HepG2 (cell line): ENCODE results near the gene GMPPB. TPM values are rescaled to one million over a fixed set of nuclear protein-coding genes. Genes with fewer than 3 reads are reported as not detected.

Experiments used
- AGO2 ChIP-seq: fragments of 200-400 bp; formaldehyde crosslinking; optimal IDR thresholded peaks from 2 replicates; pipeline ENCODE3; 2017; ENCODE audit warnings: mild to moderate bottlenecking, low read depth, low read length, moderate library complexity
- DPF2 ChIP-seq: sonication (generic); formaldehyde crosslinking; IDR thresholded peaks from 2 replicates; pipeline ENCODE4 v1.4.0; 2020; ENCODE audit warnings: mild to moderate bottlenecking, low read depth, missing genetic modification reagents, borderline replicate concordance
- FOXP1 ChIP-seq, 2 experiments: fragments of 450-650 bp in 1 of 2; IDR thresholded peaks; 2 replicates each; pipeline ENCODE4 v1.6.1; 2017 to 2018; ENCODE audit warnings: antibody characterized with exemption in 1 of 2
- KDM2A ChIP-seq: sonication (generic); formaldehyde crosslinking; IDR thresholded peaks from 2 replicates; pipeline ENCODE4 v1.4.0; 2020; ENCODE audit warnings: low read depth, missing genetic modification reagents, borderline replicate concordance
- MAZ ChIP-seq, 2 experiments: sonication (generic) in 1 of 2; formaldehyde crosslinking in 1 of 2; IDR thresholded peaks; 2 replicates each; pipeline versions ENCODE4 v1.5.0 to v1.6.1; 2012 to 2020; ENCODE audit warnings: low read depth in 2 of 2, mild to moderate bottlenecking in 2 of 2, borderline replicate concordance in 1 of 2, improper control_type of control experiment in 1 of 2, low read length in 1 of 2, missing genetic modification reagents in 1 of 2, moderate library complexity in 1 of 2
- MED8 ChIP-seq: sonication (generic); formaldehyde crosslinking; IDR thresholded peaks from 2 replicates; pipeline ENCODE4 v1.8.1; 2023; ENCODE audit warnings: mild to moderate bottlenecking, missing genetic modification reagents; ENCODE audit not compliant: insufficient replicate concordance
- NCOA1 ChIP-seq: sonication (generic); formaldehyde crosslinking; IDR thresholded peaks from 2 replicates; pipeline ENCODE4 v1.9.0; 2021; ENCODE audit warnings: missing genetic modification reagents
- NR0B2 ChIP-seq: sonication (generic); formaldehyde crosslinking; IDR thresholded peaks from 2 replicates; pipeline ENCODE4 v1.4.0; 2020; ENCODE audit warnings: mild to moderate bottlenecking, missing genetic modification reagents
- TCF7 ChIP-seq: sonication (generic); IDR thresholded peaks from 2 replicates; pipeline ENCODE4 v1.6.1; 2016; ENCODE audit warnings: antibody characterized with exemption, low read depth
- ZFP37 ChIP-seq: sonication (generic); formaldehyde crosslinking; IDR thresholded peaks from 2 replicates; pipeline ENCODE4 v1.4.0; 2020; ENCODE audit warnings: missing genetic modification reagents, borderline replicate concordance
- ZNF792 ChIP-seq: IDR thresholded peaks from 2 replicates; pipeline ENCODE4 v1.6.1; 2016
- ZNF878 ChIP-seq: sonication (generic); formaldehyde crosslinking; IDR thresholded peaks from 2 replicates; pipeline ENCODE4 v1.8.1; 2023; ENCODE audit warnings: mild to moderate bottlenecking, missing genetic modification reagents, moderate library complexity
- polyA plus RNA-seq, 8 experiments: library from polyadenylated mRNA; depleted of rRNA in 3 of 8; stranded (reverse) in 7 of 8; unstranded in 1 of 8; fragments of >200 nt; fragmentation: Illumina TruSeq in 4 of 8; extraction: Trizol in 4 of 8; gene quantifications; 2 replicates each; pipeline versions ENCODE4 v1.2.1 to v1.2.3, GENCODE V29; 2011 to 2016; ENCODE audit warnings: low read depth in 4 of 8, missing spikeins in 1 of 8, mixed read lengths in 1 of 8; ENCODE audit not compliant: insufficient read depth in 1 of 8
- total RNA-seq, 5 experiments: library from RNA; depleted of rRNA; stranded (reverse); fragments of >200 nt; fragmentation: Illumina TruSeq; extraction: Trizol; gene quantifications; 2 replicates each; pipeline ENCODE4 v1.2.3, GENCODE V29; 2016; ENCODE audit warnings: low read depth in 1 of 5
- TF ChIP-seq, protein P1 (sequence below): sonication (generic); formaldehyde crosslinking; IDR thresholded peaks from 2 replicates; pipeline ENCODE4 v1.8.1; 2023; ENCODE audit warnings: mild to moderate bottlenecking, missing genetic modification reagents
- TF ChIP-seq, protein P2 (sequence below): sonication (generic); formaldehyde crosslinking; IDR thresholded peaks from 2 replicates; pipeline ENCODE4 v1.4.0; 2020; ENCODE audit warnings: missing genetic modification reagents
- TF ChIP-seq, protein P3 (sequence below): sonication (generic); formaldehyde crosslinking; IDR thresholded peaks from 2 replicates; pipeline ENCODE4 v1.4.0; 2020; ENCODE audit warnings: mild to moderate bottlenecking, missing genetic modification reagents
- TF ChIP-seq, protein P4 (sequence below): sonication (generic); formaldehyde crosslinking; IDR thresholded peaks from 2 replicates; pipeline ENCODE4 v1.5.0; 2020; ENCODE audit warnings: mild to moderate bottlenecking, missing genetic modification reagents
- TF ChIP-seq, protein P5 (sequence below): sonication (generic); IDR thresholded peaks from 2 replicates; pipeline ENCODE4 v1.6.1; 2016; ENCODE audit warnings: low read depth, borderline replicate concordance

The GMPPB gene
- total and polyA plus RNA-seq, 2 of the 13 experiments (the other 11 are each of a cell fraction or from before 2014, with no cell fraction given) = 6.5 to 23.1 TPM

- TF ChIP-seq, protein P1, sequence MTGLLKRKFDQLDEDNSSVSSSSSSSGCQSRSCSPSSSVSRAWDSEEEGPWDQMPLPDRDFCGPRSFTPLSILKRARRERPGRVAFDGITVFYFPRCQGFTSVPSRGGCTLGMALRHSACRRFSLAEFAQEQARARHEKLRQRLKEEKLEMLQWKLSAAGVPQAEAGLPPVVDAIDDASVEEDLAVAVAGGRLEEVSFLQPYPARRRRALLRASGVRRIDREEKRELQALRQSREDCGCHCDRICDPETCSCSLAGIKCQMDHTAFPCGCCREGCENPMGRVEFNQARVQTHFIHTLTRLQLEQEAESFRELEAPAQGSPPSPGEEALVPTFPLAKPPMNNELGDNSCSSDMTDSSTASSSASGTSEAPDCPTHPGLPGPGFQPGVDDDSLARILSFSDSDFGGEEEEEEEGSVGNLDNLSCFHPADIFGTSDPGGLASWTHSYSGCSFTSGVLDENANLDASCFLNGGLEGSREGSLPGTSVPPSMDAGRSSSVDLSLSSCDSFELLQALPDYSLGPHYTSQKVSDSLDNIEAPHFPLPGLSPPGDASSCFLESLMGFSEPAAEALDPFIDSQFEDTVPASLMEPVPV = peak; percentile 77
- no peak for TF ChIP-seq TCF7
- TF ChIP-seq ZNF792 (CRISPR knock-in tag) = no peak
- TF ChIP-seq, protein P2, sequence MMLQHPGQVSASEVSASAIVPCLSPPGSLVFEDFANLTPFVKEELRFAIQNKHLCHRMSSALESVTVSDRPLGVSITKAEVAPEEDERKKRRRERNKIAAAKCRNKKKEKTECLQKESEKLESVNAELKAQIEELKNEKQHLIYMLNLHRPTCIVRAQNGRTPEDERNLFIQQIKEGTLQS (CRISPR knock-in tag) = no peak
- TF ChIP-seq KDM2A (CRISPR knock-in tag) = peak; percentile 98
- TF ChIP-seq, protein P3, sequence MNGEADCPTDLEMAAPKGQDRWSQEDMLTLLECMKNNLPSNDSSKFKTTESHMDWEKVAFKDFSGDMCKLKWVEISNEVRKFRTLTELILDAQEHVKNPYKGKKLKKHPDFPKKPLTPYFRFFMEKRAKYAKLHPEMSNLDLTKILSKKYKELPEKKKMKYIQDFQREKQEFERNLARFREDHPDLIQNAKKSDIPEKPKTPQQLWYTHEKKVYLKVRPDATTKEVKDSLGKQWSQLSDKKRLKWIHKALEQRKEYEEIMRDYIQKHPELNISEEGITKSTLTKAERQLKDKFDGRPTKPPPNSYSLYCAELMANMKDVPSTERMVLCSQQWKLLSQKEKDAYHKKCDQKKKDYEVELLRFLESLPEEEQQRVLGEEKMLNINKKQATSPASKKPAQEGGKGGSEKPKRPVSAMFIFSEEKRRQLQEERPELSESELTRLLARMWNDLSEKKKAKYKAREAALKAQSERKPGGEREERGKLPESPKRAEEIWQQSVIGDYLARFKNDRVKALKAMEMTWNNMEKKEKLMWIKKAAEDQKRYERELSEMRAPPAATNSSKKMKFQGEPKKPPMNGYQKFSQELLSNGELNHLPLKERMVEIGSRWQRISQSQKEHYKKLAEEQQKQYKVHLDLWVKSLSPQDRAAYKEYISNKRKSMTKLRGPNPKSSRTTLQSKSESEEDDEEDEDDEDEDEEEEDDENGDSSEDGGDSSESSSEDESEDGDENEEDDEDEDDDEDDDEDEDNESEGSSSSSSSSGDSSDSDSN (CRISPR knock-in tag) = peak; percentile 83
- TF ChIP-seq, protein P4, sequence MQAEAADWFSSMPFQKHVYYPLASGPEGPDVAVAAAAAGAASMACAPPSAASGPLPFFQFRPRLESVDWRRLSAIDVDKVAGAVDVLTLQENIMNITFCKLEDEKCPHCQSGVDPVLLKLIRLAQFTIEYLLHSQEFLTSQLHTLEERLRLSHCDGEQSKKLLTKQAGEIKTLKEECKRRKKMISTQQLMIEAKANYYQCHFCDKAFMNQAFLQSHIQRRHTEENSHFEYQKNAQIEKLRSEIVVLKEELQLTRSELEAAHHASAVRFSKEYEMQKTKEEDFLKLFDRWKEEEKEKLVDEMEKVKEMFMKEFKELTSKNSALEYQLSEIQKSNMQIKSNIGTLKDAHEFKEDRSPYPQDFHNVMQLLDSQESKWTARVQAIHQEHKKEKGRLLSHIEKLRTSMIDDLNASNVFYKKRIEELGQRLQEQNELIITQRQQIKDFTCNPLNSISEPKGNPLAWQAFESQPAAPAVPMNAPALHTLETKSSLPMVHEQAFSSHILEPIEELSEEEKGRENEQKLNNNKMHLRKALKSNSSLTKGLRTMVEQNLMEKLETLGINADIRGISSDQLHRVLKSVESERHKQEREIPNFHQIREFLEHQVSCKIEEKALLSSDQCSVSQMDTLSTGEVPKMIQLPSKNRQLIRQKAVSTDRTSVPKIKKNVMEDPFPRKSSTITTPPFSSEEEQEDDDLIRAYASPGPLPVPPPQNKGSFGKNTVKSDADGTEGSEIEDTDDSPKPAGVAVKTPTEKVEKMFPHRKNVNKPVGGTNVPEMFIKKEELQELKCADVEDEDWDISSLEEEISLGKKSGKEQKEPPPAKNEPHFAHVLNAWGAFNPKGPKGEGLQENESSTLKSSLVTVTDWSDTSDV (CRISPR knock-in tag) = 0 out of 2 replicates have a peak, but pooled peaks have one; percentile 40
- TF ChIP-seq, protein P5, sequence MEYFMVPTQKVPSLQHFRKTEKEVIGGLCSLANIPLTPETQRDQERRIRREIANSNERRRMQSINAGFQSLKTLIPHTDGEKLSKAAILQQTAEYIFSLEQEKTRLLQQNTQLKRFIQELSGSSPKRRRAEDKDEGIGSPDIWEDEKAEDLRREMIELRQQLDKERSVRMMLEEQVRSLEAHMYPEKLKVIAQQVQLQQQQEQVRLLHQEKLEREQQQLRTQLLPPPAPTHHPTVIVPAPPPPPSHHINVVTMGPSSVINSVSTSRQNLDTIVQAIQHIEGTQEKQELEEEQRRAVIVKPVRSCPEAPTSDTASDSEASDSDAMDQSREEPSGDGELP = 0 out of 2 replicates have a peak, but pooled peaks have one; percentile 19
- TF ChIP-seq MED8 (CRISPR knock-in tag) = no peak
- no peak for TF ChIP-seq MAZ (IDR thresholded peaks at IDR 0.05; ENCODE audit: borderline replicate concordance, low read depth, low read length)
- peak; percentile 70 for TF ChIP-seq MAZ (CRISPR knock-in tag; IDR thresholded peaks at IDR 0.05; ENCODE audit: low read depth)
- peak; percentile 52 for TF ChIP-seq AGO2
- TF ChIP-seq NR0B2 (CRISPR knock-in tag) = no peak
- TF ChIP-seq NCOA1 (CRISPR knock-in tag) = peak; percentile 76; the same call in 1 of the 2 replicates
- TF ChIP-seq ZFP37 (CRISPR knock-in tag) = no peak
- TF ChIP-seq FOXP1 (IDR thresholded peaks at IDR 0.05) = no peak
- TF ChIP-seq FOXP1 (CRISPR knock-in tag; IDR thresholded peaks at IDR 0.05) = no peak
- TF ChIP-seq ZNF878 (CRISPR knock-in tag) = no peak
- 0 out of 2 replicates have a peak, but pooled peaks have one; percentile 30 for TF ChIP-seq DPF2
These were observed 34.5 kb downstream of the GMPPB start, which contains the start of the genes MST1 and RNF123 (continued) for GRCh38 chr3:49689046-49689907.
